GM12878 (cell line): Measurements from ENCODE around the gene MIAT. TPM values are rescaled to one million over a fixed set of nuclear protein-coding genes. Genes with fewer than 3 reads are reported as not detected.
A peak's percentile ranks its signal among the peaks of the same experiment; 100 is the strongest.

Experiments used
- ATAC-seq: fragments of 200-7000 bp; cut with Tn5 transposase; 3 replicates; pipeline ENCODE4 v1.9.1; 2020; ENCODE audit warnings: mild to moderate bottlenecking, moderate library complexity
- BruUV-seq: library from RNA; stranded (reverse); fragments of 400-500 nt; replicated peaks from 2 replicates; lab custom pipeline; 2021; lab: Mats Ljungman, UMichigan
- CTCF ChIA-PET: fragments of 300-600 bp; sonication (Branson Sonifier 250); formaldehyde crosslinking; extraction: SDS; loops from one replicate; lab custom pipeline; 2021; ENCODE audit warnings: inconsistent platforms; lab: Yijun Ruan, JAX
- POLR2A ChIA-PET: fragments of 350-600 bp; formaldehyde crosslinking; extraction: SDS; loops from one replicate; lab custom pipeline; 2021; ENCODE audit warnings: inconsistent platforms; lab: Charles Lee
- RAD21 ChIA-PET: fragments of 300-600 bp; sonication (Branson Sonifier 250); formaldehyde crosslinking; loops from one replicate; lab custom pipeline; 2023; ENCODE audit warnings: antibody characterized with exemption; ENCODE audit not compliant: unreplicated experiment; lab: Charles Lee
- SMC1A ChIA-PET: fragments of 300-600 bp; sonication (Branson Sonifier 250); formaldehyde crosslinking; loops from one replicate; lab custom pipeline; 2023; ENCODE audit not compliant: unreplicated experiment, uncharacterized antibody; lab: Charles Lee
- DNase-seq: peaks from one replicate; pipeline ENCODE4 v3.0.0-alpha.2; 2011; ENCODE audit warnings: low read depth, low spot score
- FAIRE-seq: peaks from 3 replicates; lab custom pipeline; 2011; peaks lifted over from hg19 to GRCh38; lab: Jason Lieb, UNC
- H2AFZ ChIP-seq: 2 replicates; pipeline ENCODE4 v1.6.0; 2011; ENCODE audit warnings: low read depth, low read length, control low read depth; ENCODE audit not compliant: control insufficient read depth
- H3K27ac ChIP-seq: 2 replicates; pipeline ENCODE4 v1.5.1; 2011; ENCODE audit warnings: control low read depth; ENCODE audit not compliant: control insufficient read depth, insufficient read depth
- H3K27me3 ChIP-seq, 2 experiments: replicated peaks in 1 of 2; 2 replicates each; pipeline versions ENCODE4 v1.6.0 to v1.6.1; 2011; ENCODE audit warnings: low read length in 1 of 2; ENCODE audit not compliant: control insufficient read depth in 2 of 2, insufficient read depth in 2 of 2
- H3K36me3 ChIP-seq, 2 experiments: 2 replicates each; pipeline ENCODE4 v1.5.1; 2011; ENCODE audit warnings: low read length in 1 of 2; ENCODE audit not compliant: control insufficient read depth in 2 of 2, insufficient read depth in 2 of 2
- H3K4me1 ChIP-seq: 2 replicates; pipeline ENCODE4 v1.6.1; 2011; ENCODE audit warnings: mild to moderate bottlenecking, low read length, moderate library complexity, mixed read lengths; ENCODE audit not compliant: control insufficient read depth, insufficient read depth
- H3K4me2 ChIP-seq: 2 replicates; pipeline ENCODE4 v1.6.0; 2011; ENCODE audit warnings: control low read depth; ENCODE audit not compliant: control insufficient read depth, insufficient read depth
- H3K4me3 ChIP-seq: fragments of 200-600 bp; sonication (generic); 2 replicates; pipeline ENCODE4 v1.5.1; 2016
- H3K79me2 ChIP-seq: 2 replicates; pipeline ENCODE4 v1.6.0; 2011; ENCODE audit warnings: low read length; ENCODE audit not compliant: control insufficient read depth, insufficient read depth
- H3K9ac ChIP-seq: 2 replicates; pipeline ENCODE4 v1.8.0; 2011; ENCODE audit warnings: low read length, control low read depth, mixed read lengths; ENCODE audit not compliant: control insufficient read depth, insufficient read depth
- H3K9me3 ChIP-seq: replicated peaks from 3 replicates; pipeline ENCODE4 v1.5.1; 2011; ENCODE audit warnings: mild to moderate bottlenecking, low read length; ENCODE audit not compliant: control insufficient read depth, insufficient read depth
- H4K20me1 ChIP-seq: 2 replicates; pipeline ENCODE4 v1.6.0; 2011; ENCODE audit not compliant: control insufficient read depth, insufficient read depth
- ATF7 ChIP-seq: fragments of 450-650 bp; IDR thresholded peaks from 2 replicates; pipeline ENCODE4 v1.6.1; 2016; ENCODE audit warnings: low read depth, mild to moderate bottlenecking
- CBX5 ChIP-seq: sonication (generic); IDR thresholded peaks from 2 replicates; pipeline ENCODE4 v1.6.1; 2016; ENCODE audit warnings: low read depth, moderate library complexity, mild to moderate bottlenecking, inconsistent platforms
- CEBPZ ChIP-seq: fragments of 150-350 bp; IDR thresholded peaks from 2 replicates; pipeline ENCODE4 v1.6.1; 2016; ENCODE audit warnings: low read depth, low read length
- CHD1 ChIP-seq: IDR thresholded peaks from 2 replicates; pipeline ENCODE4 v1.6.1; 2012; ENCODE audit warnings: low read depth, low read length, improper control_type of control experiment
- FOS ChIP-seq: IDR thresholded peaks from 3 replicates; pipeline ENCODE4 v1.6.1; 2011; ENCODE audit warnings: borderline replicate concordance; ENCODE audit not compliant: insufficient read length; ENCODE audit errors: extremely low read depth
- IRF3 ChIP-seq: fragments of 450-650 bp; IDR thresholded peaks from 2 replicates; pipeline ENCODE4 v1.6.1; 2014; ENCODE audit warnings: mild to moderate bottlenecking
- MEF2B ChIP-seq: fragments of 450-650 bp; IDR thresholded peaks from 2 replicates; pipeline ENCODE4 v1.6.1; 2018; ENCODE audit warnings: mild to moderate bottlenecking, moderate library complexity; ENCODE audit not compliant: partially characterized antibody, poor library complexity, severe bottlenecking
- MLLT1 ChIP-seq: fragments of 450-650 bp; IDR thresholded peaks from 2 replicates; pipeline ENCODE4 v1.6.1; 2016; ENCODE audit warnings: mild to moderate bottlenecking
- MXI1 ChIP-seq: fragments of 150-350 bp; IDR thresholded peaks from 2 replicates; pipeline ENCODE4 v1.6.1; 2011; ENCODE audit warnings: low read depth, mild to moderate bottlenecking, inconsistent platforms, low read length, improper control_type of control experiment
- NFYB ChIP-seq: IDR thresholded peaks from 2 replicates; pipeline ENCODE4 v1.6.1; 2011; ENCODE audit warnings: low read depth, mild to moderate bottlenecking, low read length, improper control_type of control experiment, moderate library complexity; ENCODE audit not compliant: insufficient read depth
- NR2C1 ChIP-seq: fragments of 450-650 bp; IDR thresholded peaks from 2 replicates; pipeline ENCODE4 v1.6.1; 2017; ENCODE audit warnings: antibody characterized with exemption, mild to moderate bottlenecking, moderate library complexity
- POLR2AphosphoS5 ChIP-seq: IDR thresholded peaks from 2 replicates; pipeline ENCODE4 v1.6.1; 2011; ENCODE audit warnings: mild to moderate bottlenecking, low read length, inconsistent platforms
- RELA ChIP-seq: fragments of 450-650 bp; IDR thresholded peaks from 2 replicates; pipeline ENCODE4 v1.8.0; 2014; ENCODE audit warnings: borderline replicate concordance; ENCODE audit not compliant: partially characterized antibody
- SPI1 ChIP-seq: IDR thresholded peaks from 2 replicates; pipeline ENCODE4 v1.6.1; 2011; ENCODE audit warnings: low read depth, mild to moderate bottlenecking, low read length, moderate library complexity, borderline replicate concordance; ENCODE audit not compliant: insufficient read depth
- WGBS: methylation state at CpG from one replicate; pipeline ENCODE4 v1.1.6; 2016; ENCODE audit warnings: low lambda C conversion rate; ENCODE audit not compliant: insufficient replicate concordance, insufficient coverage; ENCODE audit errors: missing lambda C conversion rate; 5-methylcytosine and 5-hydroxymethylcytosine counted together
- in situ Hi-C: fragments of 300-500 bp; cut with MboI; formaldehyde crosslinking; loops from 9 replicates; pipeline ENCODE4 v1.14.3; 2018; ENCODE audit warnings: mixed read lengths
- intact Hi-C: fragments of 100-400 bp; cut with micrococcal nuclease; formaldehyde crosslinking; loops from one replicate; pipeline ENCODE4 v1.14.2; 2022; ENCODE audit not compliant: unreplicated experiment
- polyA plus RNA-seq, 11 experiments: library from polyadenylated mRNA; depleted of rRNA in 4 of 11; unstranded in 6 of 11; stranded (reverse) in 5 of 11; fragments of >200 nt; fragmentation: Nextera tagmentation in 4 of 11; fragmentation: Illumina TruSeq in 1 of 11; extraction: Ambion mirVana in 4 of 11; extraction: Trizol in 1 of 11; gene quantifications; 1 replicate in 1 of 11; 2 replicates in 10 of 11; pipeline versions ENCODE4 v1.2.1 to v1.2.3, GENCODE V29; 2011 to 2016; ENCODE audit warnings: inconsistent platforms in 2 of 11, missing spikeins in 2 of 11, low read depth in 1 of 11
- total RNA-seq, 4 experiments: library from RNA; depleted of rRNA in 3 of 4; stranded (reverse); fragments of >200 nt in 3 of 4; fragmentation: Illumina TruSeq in 1 of 4; extraction: Trizol in 1 of 4; gene quantifications; 2 replicates each; pipeline versions ENCODE4 v1.2.1 to v1.2.3, GENCODE V29; 2013 to 2021

Gene MIAT
- total and polyA plus RNA-seq, 10 of the 15 experiments (the other 5 are each of a cell fraction or from before 2014, with no cell fraction given) = 0.39 to 13.7 (median 4.6) TPM

- TF ChIP-seq MLLT1 (peak; percentile 91), ATF7 (no peak), CEBPZ (no peak)
Measured at GRCh38 chr22:26672060-26672471, 14.7 kb downstream of the MIAT start (continued).

GRCh38 chr22:26672590-26673468 lies 15.4 kb downstream of the MIAT start:
- TSS peak; percentile 71 for BruUV-seq
- Histone ChIP-seq H3K36me3 (0 out of 4 replicates have a peak, but pooled peaks cover 0 to 2% of the 10 kb centered on the region in 2 experiments), H2AFZ (peak overlapping the region; percentile 76), H3K9ac (peak overlapping the region; percentile 98), H3K79me2 (peaks cover 34% of the 10 kb centered on the region), H3K9me3 (no peaks in the 10 kb centered on the region), H3K27ac (peak overlapping the region; percentile 99), H3K27me3 (no peaks in the 10 kb centered on the region), H3K4me1 (peaks cover 39% of the 10 kb centered on the region), H4K20me1 (no peaks in the 10 kb centered on the region), H3K4me3 (peak overlapping the region; percentile 100), H3K4me2 (peak overlapping the region; percentile 85)
- under 1% methylated on average over 34 of the region's 36 CpGs for WGBS
- ChIA-PET RAD21 (interaction anchor here (0.9 to 2.0 kb wide), 7 partner anchors 11 to 243 kb away, joined by 3 to 8 read pairs (median 4); partner anchors contain the start of genes HPS4, MIAT and SRRD), POLR2A (interaction anchor here (0.6 to 2.6 kb wide), 8 partner anchors 7 to 1246 kb away, joined by 3 to 9 read pairs (median 4); partner anchors contain the start of genes HPS4, PITPNB and SRRD), CTCF (interaction anchor here (0.6 to 3.7 kb wide), 14 partner anchors 8 to 1246 kb away, joined by 3 to 31 read pairs (median 6); partner anchors contain the start of genes HPS4, PITPNB and SRRD), SMC1A (interaction anchor here (0.6 to 3.1 kb wide), 12 partner anchors 10 to 242 kb away, joined by 3 to 16 read pairs (median 4); partner anchors contain the start of genes HPS4 and SRRD)
- FAIRE-seq = peak; percentile 98
- DNase-seq = peak; percentile 98
- intact Hi-C loops (no loop called here), in situ Hi-C loops (no loop called here)
- ATAC-seq = peak; percentile 79
- TF ChIP-seq POLR2AphosphoS5 (peak; percentile 92), NFYB (no peak), MEF2B (no peak), CHD1 (0 out of 2 replicates have a peak, but pooled peaks have one; percentile 8), IRF3 (no peak), MXI1 (peak; percentile 98), CBX5 (peak; percentile 31; the same call in 1 of the 2 replicates), SPI1 (peak; percentile 10; the same call in 1 of the 2 replicates), ATF7 (peak; percentile 85), RELA (peak; percentile 25), FOS (no peak), NR2C1 (peak; percentile 59)
